ACC112 (cell line): ENCODE data around the gene CARD8.
"Not testable (repeated sequence)": the region's sequence is repeated elsewhere in the genome, so short reads cannot be mapped to it uniquely, and the experiment has no call there.

Source experiments
- H2AFZ ChIP-seq: fragments of 200-600 bp; sonication (generic); one replicate; pipeline ENCODE4 v1.6.0; 2017; ENCODE audit warnings: antibody characterized with exemption, low read length; ENCODE audit not compliant: unreplicated experiment
- H3K27ac ChIP-seq: fragments of 200-600 bp; sonication (generic); 2 replicates; pipeline ENCODE4 v1.5.1; 2014; ENCODE audit warnings: low read depth, mild to moderate bottlenecking, antibody characterized with exemption, low read length, moderate library complexity
- H3K27me3 ChIP-seq: fragments of 200-600 bp; sonication (generic); 2 replicates; pipeline ENCODE4 v1.6.1; 2014; ENCODE audit warnings: mild to moderate bottlenecking, antibody characterized with exemption, low read length, moderate library complexity, mixed read lengths; ENCODE audit not compliant: insufficient read depth
- H3K36me3 ChIP-seq: fragments of 200-600 bp; sonication (generic); 2 replicates; pipeline ENCODE4 v1.6.1; 2016; ENCODE audit warnings: mild to moderate bottlenecking, antibody characterized with exemption, low read length, moderate library complexity, mixed read lengths; ENCODE audit not compliant: insufficient read depth
- H3K4me1 ChIP-seq: fragments of 200-600 bp; sonication (generic); one replicate; pipeline ENCODE4 v1.6.1; 2016; ENCODE audit warnings: low read length, mixed read lengths; ENCODE audit not compliant: insufficient read depth, unreplicated experiment, control insufficient read depth
- H3K4me3 ChIP-seq: fragments of 200-600 bp; sonication (generic); 2 replicates; pipeline ENCODE4 v1.5.1; 2014; ENCODE audit warnings: mild to moderate bottlenecking, low read depth, low read length
- H3K79me2 ChIP-seq: fragments of 200-600 bp; sonication (generic); one replicate; pipeline ENCODE4 v1.6.0; 2016; ENCODE audit warnings: low read length; ENCODE audit not compliant: control insufficient read depth, unreplicated experiment, insufficient read depth

Gene CARD8

DNA sequence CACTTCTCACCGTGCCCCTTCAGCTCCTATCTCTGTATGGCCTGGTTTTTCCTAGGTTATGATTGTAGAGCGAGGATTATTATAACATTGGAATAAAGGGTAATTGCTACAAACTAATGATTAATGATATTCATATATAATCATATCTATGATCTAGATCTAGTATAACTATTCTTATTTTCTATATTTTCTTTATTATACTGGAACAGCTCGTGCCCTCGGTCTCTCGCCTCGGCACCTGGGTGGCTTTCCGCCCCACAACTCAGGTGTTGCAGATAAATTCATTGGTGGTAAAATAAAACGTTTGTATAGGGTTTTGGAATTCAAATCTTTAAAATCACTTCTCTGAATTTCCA is 4.6 kb upstream of the CARD8 start:
- H3K4me3 ChIP-seq, H3K36me3 ChIP-seq, H3K79me2 ChIP-seq, H3K27me3 ChIP-seq, H3K4me1 ChIP-seq, H2AFZ ChIP-seq, H3K27ac ChIP-seq: not testable (repeated sequence)

GRCh38 chr19:48258992-48259391 is 3.3 kb upstream of the CARD8 start:
- not testable (repeated sequence) for H2AFZ ChIP-seq, H3K79me2 ChIP-seq, H3K4me1 ChIP-seq, H3K36me3 ChIP-seq, H3K4me3 ChIP-seq, H3K27me3 ChIP-seq, H3K27ac ChIP-seq

- Histone ChIP-seq H3K27ac (no peak overlapping the region), H3K4me3 (no peak overlapping the region), H3K79me2 (peaks cover 9% of the 10 kb centered on the region), H3K4me1 (peaks cover 13% of the 10 kb centered on the region), H3K27me3 (no peaks in the 10 kb centered on the region), H2AFZ (no peak overlapping the region), H3K36me3 (no peaks in the 10 kb centered on the region)
Measured at GRCh38 chr19:48258350-48258749, 2.6 kb upstream of the CARD8 start.

DNA sequence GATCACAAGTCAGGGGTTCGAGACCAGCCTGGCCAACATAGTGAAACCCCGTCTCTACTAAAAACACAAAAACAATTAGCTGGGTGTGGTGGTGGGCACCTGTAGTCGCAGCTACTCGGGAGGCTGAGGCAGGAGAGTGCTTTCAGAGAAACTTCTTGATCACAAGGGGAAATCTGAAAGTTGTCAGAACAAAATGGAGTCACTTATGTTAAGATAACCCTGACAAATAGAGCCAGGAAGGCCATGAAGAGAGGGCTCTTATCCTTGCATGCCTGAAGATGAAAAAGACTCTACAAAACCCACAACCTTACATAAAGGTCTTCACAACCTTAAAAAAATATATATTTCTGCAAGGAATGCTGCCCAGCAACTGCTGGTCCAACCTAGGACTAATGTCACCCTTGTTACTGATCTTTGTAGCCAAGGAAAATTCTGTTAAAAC is 1.2 kb downstream of the CARD8 start:
- H3K79me2 ChIP-seq: peaks cover 21% of the 10 kb centered on the region

GRCh38 chr19:48253999-48254398 is 1.7 kb downstream of the CARD8 start:
- Histone ChIP-seq H3K79me2 (peaks cover 21% of the 10 kb centered on the region), H3K36me3 (peaks cover 4% of the 10 kb centered on the region; the same call in 1 of the 2 replicates), H3K27me3 (no peaks in the 10 kb centered on the region), H3K4me1 (peaks cover 19% of the 10 kb centered on the region), H2AFZ (no peak overlapping the region), H3K4me3 (no peak overlapping the region), H3K27ac (no peak overlapping the region)

More for the DNA sequence above, 1.2 kb downstream of the CARD8 start:
- peak overlapping the region; percentile 93 for H3K4me3 ChIP-seq
- no peak overlapping the region for H3K27ac ChIP-seq
- peaks cover 19% of the 10 kb centered on the region for H3K4me1 ChIP-seq
- H3K27me3 ChIP-seq: no peaks in the 10 kb centered on the region
- H3K36me3 ChIP-seq: peaks cover 1% of the 10 kb centered on the region; the same call in 1 of the 2 replicates
- no peak overlapping the region for H2AFZ ChIP-seq

- Histone ChIP-seq H3K36me3 (peaks cover 9% of the 10 kb centered on the region; the same call in 1 of the 2 replicates), H3K4me1 (peaks cover 19% of the 10 kb centered on the region), H3K27me3 (no peaks in the 10 kb centered on the region), H3K4me3 (no peak overlapping the region), H3K27ac (no peak overlapping the region), H2AFZ (no peak overlapping the region), H3K79me2 (peaks cover 21% of the 10 kb centered on the region)
Measured at GRCh38 chr19:48252609-48253008, 3.1 kb downstream of the CARD8 start.

GRCh38 chr19:48250290-48251025 is 5.3 kb downstream of the CARD8 start:
- no peak overlapping the region for H3K27ac ChIP-seq

GRCh38 chr19:48249502-48250014 is 6.2 kb downstream of the CARD8 start:
- no peak overlapping the region for H3K27ac ChIP-seq
- peaks cover 17% of the 10 kb centered on the region for H3K4me1 ChIP-seq
- no peak overlapping the region for H3K4me3 ChIP-seq
- H3K79me2 ChIP-seq: peaks cover 18% of the 10 kb centered on the region
- H3K27me3 ChIP-seq: no peaks in the 10 kb centered on the region
- peaks cover 12% of the 10 kb centered on the region; the same call in 1 of the 2 replicates for H3K36me3 ChIP-seq
- no peak overlapping the region for H2AFZ ChIP-seq

More at GRCh38 chr19:48250290-48251025, 5.3 kb downstream of the CARD8 start:
- H3K79me2 ChIP-seq: peaks cover 21% of the 10 kb centered on the region
- H3K27me3 ChIP-seq: no peaks in the 10 kb centered on the region
- peaks cover 19% of the 10 kb centered on the region for H3K4me1 ChIP-seq
- H3K36me3 ChIP-seq: peaks cover 12% of the 10 kb centered on the region; the same call in 1 of the 2 replicates
- H3K4me3 ChIP-seq: no peak overlapping the region
- H2AFZ ChIP-seq: no peak overlapping the region

DNA sequence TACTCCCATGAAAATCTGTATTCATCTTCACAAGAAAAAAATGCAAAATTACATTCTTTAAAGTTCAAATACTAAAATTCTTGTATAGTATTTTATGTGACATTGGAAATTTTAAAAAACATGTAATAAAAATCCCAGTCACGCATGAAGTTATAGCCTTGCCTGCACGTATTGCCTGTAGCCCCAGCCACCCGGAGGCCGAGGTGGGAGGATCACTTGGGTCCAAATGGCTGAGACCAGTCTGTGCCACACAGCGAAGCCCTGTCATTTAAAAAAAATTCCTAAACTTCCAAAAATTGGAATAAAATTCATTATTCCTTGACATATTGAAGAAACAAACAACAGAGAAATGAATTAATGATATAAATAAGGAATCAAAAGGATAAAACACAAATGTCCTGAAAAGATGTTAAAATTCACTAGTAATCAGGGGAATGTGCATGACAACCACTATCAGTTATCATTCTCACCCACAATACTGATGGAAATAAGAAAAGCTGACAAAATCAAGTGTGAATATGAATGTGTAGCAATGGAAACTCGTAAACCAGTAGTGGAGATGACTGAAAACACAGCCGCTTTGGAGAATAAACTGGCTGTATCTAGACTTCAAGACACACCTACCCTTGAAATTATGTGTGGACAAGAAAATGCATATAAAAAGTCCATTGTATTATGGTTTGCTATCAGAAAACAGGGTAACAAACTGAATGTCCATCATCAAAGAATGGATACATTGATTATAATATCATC is 7.5 kb downstream of the CARD8 start:
- peaks cover 12% of the 10 kb centered on the region for H3K4me1 ChIP-seq
- no peak overlapping the region for H3K4me3 ChIP-seq
- H3K27ac ChIP-seq: no peak overlapping the region

GRCh38 chr19:48247212-48247611 is 8.5 kb downstream of the CARD8 start:
- Histone ChIP-seq H3K27ac (no peak overlapping the region), H3K27me3 (no peaks in the 10 kb centered on the region), H3K79me2 (peaks cover 7% of the 10 kb centered on the region), H2AFZ (no peak overlapping the region), H3K4me3 (no peak overlapping the region), H3K36me3 (peaks cover 12% of the 10 kb centered on the region), H3K4me1 (peaks cover 12% of the 10 kb centered on the region)

More for the DNA sequence above, 7.5 kb downstream of the CARD8 start:
- Histone ChIP-seq H3K79me2 (peaks cover 12% of the 10 kb centered on the region), H3K36me3 (peaks cover 12% of the 10 kb centered on the region; the same call in 1 of the 2 replicates), H3K27me3 (no peaks in the 10 kb centered on the region), H2AFZ (no peak overlapping the region)
